Measurements from ENCODE around the gene LMO1.

DNA sequence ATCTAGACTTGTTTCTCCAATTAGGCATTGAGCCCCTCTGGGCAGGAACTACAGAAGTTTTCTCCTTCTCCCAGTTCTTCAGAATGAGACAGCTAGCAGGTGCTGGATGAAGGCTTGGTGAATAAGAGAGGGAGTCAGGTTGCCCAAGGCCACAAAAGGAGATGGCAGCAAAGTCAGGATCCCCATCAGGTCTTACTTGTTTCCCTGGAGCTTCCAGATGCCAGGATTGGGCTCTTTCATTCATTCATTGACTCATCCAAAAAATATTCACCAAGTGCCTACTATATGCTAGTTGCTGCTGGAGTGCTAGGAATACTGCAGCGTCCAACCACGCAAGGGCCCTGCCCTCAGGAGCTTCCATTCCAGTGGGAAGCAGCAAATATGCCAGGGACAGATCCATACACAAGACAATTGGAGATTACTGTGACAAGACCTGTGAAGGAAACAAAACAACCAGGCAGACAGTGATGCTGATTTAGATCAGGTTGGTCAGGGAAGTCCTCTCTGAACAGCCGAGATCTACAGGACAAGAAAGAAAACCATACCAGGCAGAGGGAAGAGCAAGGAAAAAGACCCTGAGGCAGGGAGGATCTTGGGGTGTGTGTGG, 24.6 kb upstream of the LMO1 start:
- TF ChIP-seq, protein P1, sequence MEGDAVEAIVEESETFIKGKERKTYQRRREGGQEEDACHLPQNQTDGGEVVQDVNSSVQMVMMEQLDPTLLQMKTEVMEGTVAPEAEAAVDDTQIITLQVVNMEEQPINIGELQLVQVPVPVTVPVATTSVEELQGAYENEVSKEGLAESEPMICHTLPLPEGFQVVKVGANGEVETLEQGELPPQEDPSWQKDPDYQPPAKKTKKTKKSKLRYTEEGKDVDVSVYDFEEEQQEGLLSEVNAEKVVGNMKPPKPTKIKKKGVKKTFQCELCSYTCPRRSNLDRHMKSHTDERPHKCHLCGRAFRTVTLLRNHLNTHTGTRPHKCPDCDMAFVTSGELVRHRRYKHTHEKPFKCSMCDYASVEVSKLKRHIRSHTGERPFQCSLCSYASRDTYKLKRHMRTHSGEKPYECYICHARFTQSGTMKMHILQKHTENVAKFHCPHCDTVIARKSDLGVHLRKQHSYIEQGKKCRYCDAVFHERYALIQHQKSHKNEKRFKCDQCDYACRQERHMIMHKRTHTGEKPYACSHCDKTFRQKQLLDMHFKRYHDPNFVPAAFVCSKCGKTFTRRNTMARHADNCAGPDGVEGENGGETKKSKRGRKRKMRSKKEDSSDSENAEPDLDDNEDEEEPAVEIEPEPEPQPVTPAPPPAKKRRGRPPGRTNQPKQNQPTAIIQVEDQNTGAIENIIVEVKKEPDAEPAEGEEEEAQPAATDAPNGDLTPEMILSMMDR (IDR thresholded peaks at IDR 0.05), result no peak
- TF ChIP-seq POLR2AphosphoS5 (IDR thresholded peaks at IDR 0.05), result no peak

Data from esophagus muscularis mucosa (tissue), 3 donors.